HCT116 (cell line): ENCODE results near the gene TARS1. TPM values are rescaled to one million over a fixed set of nuclear protein-coding genes. Genes with fewer than 3 reads are reported as not detected.

ENCODE experiments used
- ATAC-seq: fragments of 200-7000 bp; cut with Tn5 transposase; 2 replicates; pipeline ENCODE4 v1.9.1; 2020; ENCODE audit warnings: mild to moderate bottlenecking, moderate library complexity
- BruUV-seq: library from RNA; stranded (reverse); fragments of 400-500 nt; replicated peaks from 2 replicates; lab custom pipeline; 2021; lab: Mats Ljungman, UMichigan
- CTCF ChIA-PET: fragments of 300-600 bp; sonication (Branson Sonifier 250); formaldehyde crosslinking; loops from one replicate; lab custom pipeline; 2021; ENCODE audit warnings: antibody characterized with exemption; lab: Charles Lee
- POLR2A ChIA-PET: fragments of 300-600, 350-600 bp; sonication (Branson Sonifier 250); formaldehyde crosslinking; loops from one replicate; lab custom pipeline; 2021; ENCODE audit warnings: antibody characterized with exemption; lab: Charles Lee
- RAD21 ChIA-PET, 2 experiments: fragments of 300-600 bp; sonication (Branson Sonifier 250); formaldehyde crosslinking; loops; one replicate each; lab custom pipeline; 2023; ENCODE audit warnings: low total read pairs in 2 of 2; ENCODE audit not compliant: uncharacterized antibody in 2 of 2, unreplicated experiment in 2 of 2, low non-redundant PET in 1 of 2; lab: Charles Lee
- DNase-seq: peaks from one replicate; pipeline ENCODE4 v3.0.0-alpha.2; 2010; ENCODE audit warnings: low read depth, low spot score
- H2AFZ ChIP-seq: fragments of 200-600 bp; shearing (Covaris generic), sonication (generic); 2 replicates; pipeline ENCODE4 v1.6.1; 2017; ENCODE audit warnings: low read depth, mixed run types, mixed read lengths, antibody characterized with exemption, low read length; ENCODE audit not compliant: poor library complexity, severe bottlenecking
- H3K27ac ChIP-seq: 2 replicates; pipeline ENCODE4 v1.5.1; 2012; ENCODE audit warnings: low read depth, low read length
- H3K27me3 ChIP-seq: fragments of 200-600 bp; sonication (generic); 2 replicates; pipeline ENCODE4 v1.6.1; 2016; ENCODE audit warnings: mixed run types, low read length, mixed read lengths; ENCODE audit not compliant: insufficient read depth
- H3K36me3 ChIP-seq, 2 experiments: fragments of 200-500 bp in 1 of 2; fragments of 200-600 bp in 1 of 2; sonication (Bioruptor generic) in 1 of 2; sonication (generic) in 1 of 2; 2 replicates each; pipeline versions ENCODE4 v1.5.1 to v1.6.1; 2014 to 2016; ENCODE audit warnings: low read length in 2 of 2, inconsistent platforms in 1 of 2, mixed read lengths in 1 of 2, mixed run types in 1 of 2; ENCODE audit not compliant: insufficient read depth in 2 of 2, control insufficient read depth in 1 of 2
- H3K4me1 ChIP-seq, 2 experiments: fragments of 200-600 bp in 1 of 2; sonication (generic) in 1 of 2; 2 replicates each; pipeline versions ENCODE4 v1.5.1 to v1.6.1; 2012 to 2017; ENCODE audit warnings: low read length in 2 of 2, inconsistent platforms in 1 of 2, mild to moderate bottlenecking in 1 of 2, mixed read lengths in 1 of 2, mixed run types in 1 of 2, moderate library complexity in 1 of 2; ENCODE audit not compliant: insufficient read depth in 2 of 2, control insufficient read depth in 1 of 2
- H3K4me2 ChIP-seq: fragments of 200-600 bp; sonication (generic); 2 replicates; pipeline ENCODE4 v1.6.1; 2017; ENCODE audit warnings: mixed run types, low read length, mixed read lengths
- H3K4me3 ChIP-seq, 2 experiments: fragments of 200-600 bp in 1 of 2; sonication (generic) in 1 of 2; replicated peaks in 1 of 2; 2 replicates each; pipeline ENCODE4 v1.5.1; 2011 to 2016; ENCODE audit warnings: low read length in 2 of 2, control low read depth in 1 of 2, low read depth in 1 of 2, mild to moderate bottlenecking in 1 of 2, mixed read lengths in 1 of 2, mixed run types in 1 of 2
- H3K79me2 ChIP-seq: fragments of 200-600 bp; sonication (generic); 2 replicates; pipeline ENCODE4 v1.6.1; 2017; ENCODE audit warnings: mild to moderate bottlenecking, mixed run types, low read length, moderate library complexity, mixed read lengths; ENCODE audit not compliant: insufficient read depth
- H3K9ac ChIP-seq: fragments of 200-600 bp; sonication (generic); 2 replicates; pipeline ENCODE4 v1.6.1; 2016; ENCODE audit warnings: low read length, mixed read lengths
- H3K9me2 ChIP-seq: fragments of 200-600 bp; sonication (generic), shearing (Covaris generic); 2 replicates; pipeline ENCODE4 v1.6.1; 2017; ENCODE audit warnings: mixed run types, mild to moderate bottlenecking, moderate library complexity; ENCODE audit not compliant: insufficient read depth
- H3K9me3 ChIP-seq, 2 experiments: fragments of 200-500 bp in 1 of 2; fragments of 200-600 bp in 1 of 2; sonication (Bioruptor generic) in 1 of 2; sonication (generic) in 1 of 2; 2 replicates each; pipeline ENCODE4 v1.6.1; 2014 to 2017; ENCODE audit warnings: low read length in 2 of 2, mixed read lengths in 2 of 2, inconsistent platforms in 1 of 2, low read depth in 1 of 2, mild to moderate bottlenecking in 1 of 2, mixed run types in 1 of 2, moderate library complexity in 1 of 2; ENCODE audit not compliant: control insufficient read depth in 1 of 2, insufficient read depth in 1 of 2
- H4K20me1 ChIP-seq: fragments of 200-600 bp; sonication (generic), shearing (Covaris generic); 2 replicates; pipeline ENCODE4 v1.6.1; 2017; ENCODE audit warnings: mixed run types, mild to moderate bottlenecking, moderate library complexity; ENCODE audit not compliant: insufficient read depth
- EGR1 ChIP-seq: IDR thresholded peaks from 2 replicates; pipeline ENCODE4 v1.6.1; 2012; ENCODE audit warnings: low read depth
- ELF1 ChIP-seq: IDR thresholded peaks from 2 replicates; pipeline ENCODE4 v1.6.1; 2012; ENCODE audit warnings: low read depth, borderline replicate concordance
- EZH2 ChIP-seq: fragments of 200-600 bp; sonication (generic); IDR thresholded peaks from 2 replicates; pipeline ENCODE4 v1.6.1; 2017; ENCODE audit warnings: antibody characterized with exemption, mixed run types
- EZH2phosphoT487 ChIP-seq: fragments of 200-600 bp; IDR thresholded peaks from 2 replicates; pipeline ENCODE4 v1.6.1; 2018; ENCODE audit warnings: antibody characterized with exemption, borderline replicate concordance
- FOSL1 ChIP-seq: IDR thresholded peaks from 2 replicates; pipeline ENCODE4 v1.6.1; 2012; ENCODE audit warnings: low read depth
- JUND ChIP-seq: IDR thresholded peaks from 2 replicates; pipeline ENCODE4 v1.6.1; 2012
- POLR2A ChIP-seq: IDR thresholded peaks from 2 replicates; pipeline ENCODE4 v1.7.0; 2011; ENCODE audit warnings: borderline replicate concordance; ENCODE audit not compliant: insufficient read depth, insufficient read length; ENCODE audit errors: extremely low read depth
- POLR2AphosphoS5 ChIP-seq: IDR thresholded peaks from 2 replicates; pipeline ENCODE4 v1.6.1; 2011; ENCODE audit warnings: mild to moderate bottlenecking, low read depth, low read length, moderate library complexity
- RAD21 ChIP-seq: IDR thresholded peaks from 2 replicates; pipeline ENCODE4 v1.6.1; 2012; ENCODE audit warnings: low read depth, mild to moderate bottlenecking
- SP1 ChIP-seq: IDR thresholded peaks from 2 replicates; pipeline ENCODE4 v1.6.1; 2012; ENCODE audit warnings: low read depth
- SRF ChIP-seq: IDR thresholded peaks from 2 replicates; pipeline ENCODE4 v1.6.1; 2012; ENCODE audit warnings: low read depth
- TCF7L2 ChIP-seq: IDR thresholded peaks from 2 replicates; pipeline ENCODE4 v1.7.0; 2011; ENCODE audit warnings: borderline replicate concordance, inconsistent platforms; ENCODE audit not compliant: insufficient read depth, insufficient read length; ENCODE audit errors: extremely low read depth
- YY1 ChIP-seq: IDR thresholded peaks from 2 replicates; pipeline ENCODE4 v1.6.1; 2011; ENCODE audit warnings: low read length, low read depth, moderate library complexity, mild to moderate bottlenecking; ENCODE audit not compliant: insufficient replicate concordance; ENCODE audit errors: extremely low read depth
- ZFX ChIP-seq: fragments of 450-650 bp; IDR thresholded peaks from 2 replicates; pipeline ENCODE4 v1.6.1; 2017
- ZNF274 ChIP-seq: fragments of 200-500 bp; sonication (Bioruptor generic); IDR thresholded peaks from 2 replicates; pipeline ENCODE4 v1.6.1; 2014; ENCODE audit warnings: mild to moderate bottlenecking, low read depth, low read length, inconsistent platforms
- intact Hi-C: fragments of 100-400 bp; cut with micrococcal nuclease; formaldehyde crosslinking; loops from 2 replicates; pipeline ENCODE4 v1.10.0; 2022
- total RNA-seq: library from RNA; stranded (reverse); gene quantifications from one replicate; pipeline ENCODE4 v1.2.1, GENCODE V29; 2021; ENCODE audit not compliant: unreplicated experiment
- TF ChIP-seq, protein P1 (sequence below): IDR thresholded peaks from 2 replicates; pipeline ENCODE4 v1.6.1; 2012
- TF ChIP-seq, protein P2 (sequence below): IDR thresholded peaks from 2 replicates; pipeline ENCODE4 v1.6.1; 2012
- TF ChIP-seq, protein P3 (sequence below): IDR thresholded peaks from 2 replicates; pipeline ENCODE4 v1.6.1; 2011; ENCODE audit warnings: mild to moderate bottlenecking, low read length, moderate library complexity; ENCODE audit not compliant: insufficient replicate concordance; ENCODE audit errors: extremely low read depth

Gene TARS1
- total RNA-seq, 1 experiment from 2014 or later: 291 TPM

DNA sequence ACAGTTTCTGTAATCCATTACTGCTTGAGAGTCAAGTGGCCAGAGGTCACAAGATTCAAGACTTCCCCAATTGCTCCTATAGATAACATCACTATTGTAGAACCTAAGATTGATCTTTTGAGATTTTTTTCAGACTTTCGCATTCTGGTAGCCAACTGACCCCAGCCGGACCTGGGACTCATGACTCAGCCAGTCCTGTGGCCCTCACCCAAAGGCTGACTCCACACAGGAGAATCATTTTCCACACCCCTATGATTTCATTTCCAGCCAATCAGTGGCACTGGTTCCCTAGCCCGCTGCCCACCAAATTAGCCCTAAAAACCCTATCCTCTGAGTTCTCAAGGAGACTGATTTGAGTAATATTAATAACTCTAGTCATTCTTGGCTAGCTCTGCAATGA, 36.2 kb downstream of the TARS1 start:
- ChIA-PET CTCF (interaction anchor here (0.7 kb wide), 1 partner anchor 469 kb away, joined by 3 read pairs; no protein-coding TSS in a partner anchor), RAD21 (no interaction called here), POLR2A (no interaction called here)
- Histone ChIP-seq H3K27me3 (no peaks in the 10 kb centered on the region), H3K36me3 (peaks cover 6 to 15% of the 10 kb centered on the region in 2 experiments; a peak in 2 of 4 replicates), H3K27ac (no peak overlapping the region), H3K79me2 (no peaks in the 10 kb centered on the region), H3K9me3 (no peaks in the 10 kb centered on the region), H3K9me2 (no peaks in the 10 kb centered on the region), H3K4me3 (no peak overlapping the region), H2AFZ (no peak overlapping the region), H3K4me2 (no peak overlapping the region), H4K20me1 (no peaks in the 10 kb centered on the region), H3K4me1 (no peaks in the 10 kb centered on the region), H3K9ac (no peak overlapping the region)
- intact Hi-C loops: no loop called here
- TF ChIP-seq, protein P1, sequence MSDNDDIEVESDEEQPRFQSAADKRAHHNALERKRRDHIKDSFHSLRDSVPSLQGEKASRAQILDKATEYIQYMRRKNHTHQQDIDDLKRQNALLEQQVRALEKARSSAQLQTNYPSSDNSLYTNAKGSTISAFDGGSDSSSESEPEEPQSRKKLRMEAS: no peak
- DNase-seq (no peak), ATAC-seq (no peak)
- BruUV-seq: no TSS peak

DNA sequence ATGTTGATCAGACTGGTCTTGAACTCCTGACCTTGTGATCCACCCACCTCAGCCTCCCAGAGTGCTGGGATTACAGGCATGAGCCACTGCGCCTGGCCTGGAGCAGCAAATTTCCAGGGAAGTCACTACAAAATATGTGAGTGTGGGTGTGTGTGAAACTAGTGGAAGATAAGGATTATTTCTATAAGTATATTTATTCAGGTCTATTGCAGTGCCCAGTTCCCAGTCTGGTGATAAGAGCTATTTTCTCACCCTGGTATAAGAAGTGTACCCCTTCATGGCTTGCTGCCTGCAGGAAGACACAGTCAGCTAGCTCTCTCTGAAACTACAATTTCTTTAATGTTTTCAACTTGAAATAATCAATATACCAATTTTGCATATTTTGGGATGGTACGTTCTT, 37.1 kb downstream of the TARS1 start:
- H3K36me3 ChIP-seq: peaks cover 3 to 15% of the 10 kb centered on the region in 2 experiments; a peak in 2 of 4 replicates
- H3K79me2 ChIP-seq: no peaks in the 10 kb centered on the region
- no TSS peak for BruUV-seq
- intact Hi-C loops: no loop called here
- CTCF ChIA-PET: no interaction called here
- H3K27ac ChIP-seq: no peak overlapping the region
- H4K20me1 ChIP-seq: no peaks in the 10 kb centered on the region
- no peak overlapping the region for H3K4me2 ChIP-seq
- H3K9me3 ChIP-seq: no peaks in the 10 kb centered on the region
- ATAC-seq: no peak
- no peak for DNase-seq
- H3K4me1 ChIP-seq: no peaks in the 10 kb centered on the region
- POLR2A ChIA-PET: no interaction called here
- no peaks in the 10 kb centered on the region for H3K9me2 ChIP-seq
- no peak overlapping the region for H3K9ac ChIP-seq
- TF ChIP-seq EGR1: no peak
- no peak for TF ChIP-seq ZNF274
- TF ChIP-seq, protein P2, sequence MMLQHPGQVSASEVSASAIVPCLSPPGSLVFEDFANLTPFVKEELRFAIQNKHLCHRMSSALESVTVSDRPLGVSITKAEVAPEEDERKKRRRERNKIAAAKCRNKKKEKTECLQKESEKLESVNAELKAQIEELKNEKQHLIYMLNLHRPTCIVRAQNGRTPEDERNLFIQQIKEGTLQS: no peak
- no peak for TF ChIP-seq ZFX
- TF ChIP-seq, protein P3, sequence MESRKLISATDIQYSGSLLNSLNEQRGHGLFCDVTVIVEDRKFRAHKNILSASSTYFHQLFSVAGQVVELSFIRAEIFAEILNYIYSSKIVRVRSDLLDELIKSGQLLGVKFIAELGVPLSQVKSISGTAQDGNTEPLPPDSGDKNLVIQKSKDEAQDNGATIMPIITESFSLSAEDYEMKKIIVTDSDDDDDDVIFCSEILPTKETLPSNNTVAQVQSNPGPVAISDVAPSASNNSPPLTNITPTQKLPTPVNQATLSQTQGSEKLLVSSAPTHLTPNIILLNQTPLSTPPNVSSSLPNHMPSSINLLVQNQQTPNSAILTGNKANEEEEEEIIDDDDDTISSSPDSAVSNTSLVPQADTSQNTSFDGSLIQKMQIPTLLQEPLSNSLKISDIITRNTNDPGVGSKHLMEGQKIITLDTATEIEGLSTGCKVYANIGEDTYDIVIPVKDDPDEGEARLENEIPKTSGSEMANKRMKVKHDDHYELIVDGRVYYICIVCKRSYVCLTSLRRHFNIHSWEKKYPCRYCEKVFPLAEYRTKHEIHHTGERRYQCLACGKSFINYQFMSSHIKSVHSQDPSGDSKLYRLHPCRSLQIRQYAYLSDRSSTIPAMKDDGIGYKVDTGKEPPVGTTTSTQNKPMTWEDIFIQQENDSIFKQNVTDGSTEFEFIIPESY: no peak
- TF ChIP-seq EZH2phosphoT487: no peak
- no peak for TF ChIP-seq JUND
- TF ChIP-seq ELF1: no peak
- no peak for TF ChIP-seq SP1
- no peak for TF ChIP-seq RAD21
- no peak for TF ChIP-seq POLR2AphosphoS5
- no peak for TF ChIP-seq TCF7L2
- no peak for TF ChIP-seq EZH2
- no peak for TF ChIP-seq POLR2A
- TF ChIP-seq SRF: no peak
- no peak for TF ChIP-seq FOSL1
- no peak for TF ChIP-seq YY1
- no peak overlapping the region for H3K4me3 ChIP-seq
- H3K27me3 ChIP-seq: no peaks in the 10 kb centered on the region
- RAD21 ChIA-PET: no interaction called here
- H2AFZ ChIP-seq: no peak overlapping the region
